Neural crest cell (in vitro differentiated cells): Measurements from ENCODE around the gene GLB1L2. TPM values are rescaled to one million over a fixed set of nuclear protein-coding genes. Genes with fewer than 3 reads are reported as not detected.

Experiments
- DNase-seq: peaks from one replicate; pipeline ENCODE4 v3.0.0; 2021; ENCODE audit warnings: low read depth, mixed read lengths, low spot score
- H3K27ac Mint-ChIP-seq: one replicate; pipeline ENCODE4 v1.8.0; 2021; ENCODE audit warnings: mild to moderate bottlenecking, mixed read lengths; ENCODE audit not compliant: unreplicated experiment
- H3K27me3 Mint-ChIP-seq: 2 replicates; pipeline ENCODE4 v1.8.0; 2021; ENCODE audit warnings: low read depth, mild to moderate bottlenecking, mixed read lengths
- H3K36me3 Mint-ChIP-seq: 2 replicates; pipeline ENCODE4 v1.8.0; 2021; ENCODE audit warnings: low read depth, mild to moderate bottlenecking, mixed read lengths
- H3K4me1 Mint-ChIP-seq: 2 replicates; pipeline ENCODE4 v1.8.0; 2021; ENCODE audit warnings: mixed read lengths
- H3K4me3 Mint-ChIP-seq: one replicate; pipeline ENCODE4 v1.8.0; 2021; ENCODE audit warnings: mild to moderate bottlenecking, mixed read lengths
- H3K9me3 Mint-ChIP-seq: 2 replicates; pipeline ENCODE4 v1.8.0; 2021; ENCODE audit warnings: mixed read lengths
- total RNA-seq: library from RNA; stranded (reverse); gene quantifications from 2 replicates; pipeline ENCODE4 v1.2.1, GENCODE V29; 2021
- TF ChIP-seq, protein P1 (sequence below): fragments of 200-600 bp; sonication (generic); conservative IDR thresholded peaks from 2 replicates; pipeline ENCODE4 v1.5.0; 2021; ENCODE audit warnings: antibody characterized with exemption, mild to moderate bottlenecking

Gene GLB1L2
- total RNA-seq, 1 donor from 2014 or later, result 15.4 TPM

DNA sequence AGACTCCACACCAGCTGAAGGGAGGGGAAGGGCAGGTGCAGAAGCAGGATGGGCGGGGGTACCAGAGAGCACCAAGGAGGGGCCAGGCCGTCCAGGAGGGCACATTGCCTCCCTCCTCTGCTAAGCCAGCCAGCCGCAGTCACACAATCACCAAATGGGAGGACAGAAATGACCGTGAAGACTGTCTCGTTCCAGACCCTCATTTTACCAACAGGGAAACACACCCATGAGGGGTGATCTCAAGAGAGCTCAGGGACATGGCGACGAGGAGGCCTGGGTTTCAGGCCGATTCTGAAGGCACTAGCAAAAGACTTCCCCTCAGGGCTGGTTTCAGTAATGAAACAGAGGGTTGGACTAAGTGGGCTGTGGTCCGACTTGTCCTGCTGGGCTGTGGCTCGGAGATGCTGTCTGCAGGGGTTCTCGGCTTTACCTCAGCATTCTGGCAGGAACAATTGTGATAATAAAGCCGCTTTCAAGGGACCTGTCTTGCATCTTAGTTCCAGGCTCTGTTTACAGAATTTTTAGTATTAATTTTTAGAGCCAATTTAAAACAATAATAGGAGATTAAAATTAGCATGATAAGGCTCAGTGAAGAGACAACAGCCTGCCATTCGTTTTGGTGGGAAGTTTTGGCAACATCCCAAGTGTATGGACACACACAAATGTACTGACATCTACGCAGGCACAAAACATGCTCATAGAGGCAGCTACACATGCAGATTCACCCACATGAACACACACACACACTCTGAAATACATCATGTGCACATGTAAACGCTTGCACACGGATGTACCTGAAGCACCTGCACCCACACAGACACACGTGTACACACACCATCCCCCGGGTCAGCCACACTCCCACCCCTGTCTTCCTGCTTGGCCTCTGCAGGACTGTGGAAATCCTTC is 82.3 kb downstream of the GLB1L2 start:
- peak overlapping the region; percentile 87 for H3K4me3 Mint-ChIP-seq
- no peaks in the 10 kb centered on the region for H3K36me3 Mint-ChIP-seq
- no peak overlapping the region for H3K27ac Mint-ChIP-seq
- TF ChIP-seq, protein P1, sequence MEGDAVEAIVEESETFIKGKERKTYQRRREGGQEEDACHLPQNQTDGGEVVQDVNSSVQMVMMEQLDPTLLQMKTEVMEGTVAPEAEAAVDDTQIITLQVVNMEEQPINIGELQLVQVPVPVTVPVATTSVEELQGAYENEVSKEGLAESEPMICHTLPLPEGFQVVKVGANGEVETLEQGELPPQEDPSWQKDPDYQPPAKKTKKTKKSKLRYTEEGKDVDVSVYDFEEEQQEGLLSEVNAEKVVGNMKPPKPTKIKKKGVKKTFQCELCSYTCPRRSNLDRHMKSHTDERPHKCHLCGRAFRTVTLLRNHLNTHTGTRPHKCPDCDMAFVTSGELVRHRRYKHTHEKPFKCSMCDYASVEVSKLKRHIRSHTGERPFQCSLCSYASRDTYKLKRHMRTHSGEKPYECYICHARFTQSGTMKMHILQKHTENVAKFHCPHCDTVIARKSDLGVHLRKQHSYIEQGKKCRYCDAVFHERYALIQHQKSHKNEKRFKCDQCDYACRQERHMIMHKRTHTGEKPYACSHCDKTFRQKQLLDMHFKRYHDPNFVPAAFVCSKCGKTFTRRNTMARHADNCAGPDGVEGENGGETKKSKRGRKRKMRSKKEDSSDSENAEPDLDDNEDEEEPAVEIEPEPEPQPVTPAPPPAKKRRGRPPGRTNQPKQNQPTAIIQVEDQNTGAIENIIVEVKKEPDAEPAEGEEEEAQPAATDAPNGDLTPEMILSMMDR, result no peak
- no peak for DNase-seq
- no peaks in the 10 kb centered on the region for H3K9me3 Mint-ChIP-seq
- peaks cover 16% of the 10 kb centered on the region for H3K27me3 Mint-ChIP-seq
- peaks cover 48% of the 10 kb centered on the region for H3K4me1 Mint-ChIP-seq

DNA sequence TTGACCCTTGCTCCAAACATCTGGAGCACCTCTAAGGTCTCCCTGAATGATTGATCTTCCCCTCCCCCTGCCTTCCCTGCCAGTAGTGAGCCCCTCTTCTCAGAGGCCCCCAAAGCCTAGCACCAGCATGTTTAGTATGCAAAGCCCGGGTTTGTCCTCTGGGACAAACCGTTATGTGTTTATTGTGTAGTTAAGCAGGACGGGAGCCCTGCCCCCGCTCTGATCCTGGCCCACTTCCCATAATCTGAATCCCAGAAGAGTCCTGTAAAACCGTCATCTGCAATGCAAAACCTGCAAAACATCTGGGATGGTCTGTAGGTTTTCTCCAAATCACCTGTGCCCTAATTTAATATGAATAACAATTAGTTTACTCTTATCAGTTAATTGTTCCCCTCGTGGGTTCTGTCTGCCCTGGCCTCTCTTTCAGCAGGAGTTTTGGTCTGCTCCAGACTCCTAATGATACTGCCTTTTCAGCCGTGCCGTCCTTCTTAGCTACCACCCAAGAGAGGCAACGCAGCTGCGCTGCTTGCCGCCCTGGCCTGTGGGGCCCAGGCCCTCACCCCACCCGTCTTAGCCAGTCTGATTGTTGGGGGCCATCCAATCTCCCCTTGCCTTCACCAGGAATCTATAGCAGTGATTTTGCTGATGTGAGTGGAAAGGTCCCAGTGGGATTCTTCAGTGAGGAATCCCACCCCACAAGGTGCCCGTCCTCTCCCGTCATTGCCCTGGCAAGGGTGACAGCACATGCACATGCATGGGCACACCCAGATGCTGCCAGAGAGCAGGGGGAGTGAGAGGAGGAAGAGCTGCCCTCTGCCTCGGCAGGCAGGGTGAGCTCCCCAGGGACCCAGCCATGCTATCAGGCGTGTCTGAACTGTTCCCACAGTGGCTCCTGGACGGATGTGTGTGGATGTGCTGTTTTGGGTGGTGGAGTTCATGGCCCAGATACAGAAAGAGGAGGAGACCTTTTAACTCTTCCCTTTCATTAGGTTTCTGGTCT is 83.3 kb downstream of the GLB1L2 start:
- Mint-ChIP-seq H3K9me3 (no peaks in the 10 kb centered on the region), H3K4me3 (peak overlapping the region; percentile 87), H3K27me3 (peaks cover 16% of the 10 kb centered on the region), H3K27ac (no peak overlapping the region), H3K36me3 (no peaks in the 10 kb centered on the region), H3K4me1 (peaks cover 38% of the 10 kb centered on the region)
- no peak for DNase-seq
- TF ChIP-seq, protein P1, result no peak

DNA sequence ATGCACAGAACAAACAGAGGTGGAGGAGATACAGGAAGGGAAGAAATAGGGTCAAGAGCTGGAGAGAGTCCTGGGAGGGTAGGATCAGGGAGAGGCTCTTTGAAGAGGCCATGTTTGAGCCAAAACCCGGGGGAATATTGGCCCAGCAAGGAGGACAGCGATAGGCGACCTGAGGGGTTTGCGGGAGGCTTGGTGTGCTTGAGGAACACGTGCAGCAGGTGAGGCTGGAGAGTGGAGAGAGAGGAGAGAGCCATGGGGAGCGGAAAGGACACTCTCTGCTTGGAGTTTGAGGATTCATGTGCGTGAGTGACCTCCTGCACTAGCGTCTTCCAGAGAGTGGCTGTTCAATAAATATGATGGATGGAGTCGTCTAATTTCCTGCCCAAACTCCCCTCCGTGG is 84.9 kb downstream of the GLB1L2 start:
- peaks cover 27% of the 10 kb centered on the region for H3K4me1 Mint-ChIP-seq
- H3K4me3 Mint-ChIP-seq, result no peak overlapping the region
- peaks cover 16% of the 10 kb centered on the region for H3K27me3 Mint-ChIP-seq
- no peaks in the 10 kb centered on the region for H3K36me3 Mint-ChIP-seq
- H3K9me3 Mint-ChIP-seq, result no peaks in the 10 kb centered on the region
- H3K27ac Mint-ChIP-seq, result no peak overlapping the region
- TF ChIP-seq, protein P1, result no peak
- no peak for DNase-seq

DNA sequence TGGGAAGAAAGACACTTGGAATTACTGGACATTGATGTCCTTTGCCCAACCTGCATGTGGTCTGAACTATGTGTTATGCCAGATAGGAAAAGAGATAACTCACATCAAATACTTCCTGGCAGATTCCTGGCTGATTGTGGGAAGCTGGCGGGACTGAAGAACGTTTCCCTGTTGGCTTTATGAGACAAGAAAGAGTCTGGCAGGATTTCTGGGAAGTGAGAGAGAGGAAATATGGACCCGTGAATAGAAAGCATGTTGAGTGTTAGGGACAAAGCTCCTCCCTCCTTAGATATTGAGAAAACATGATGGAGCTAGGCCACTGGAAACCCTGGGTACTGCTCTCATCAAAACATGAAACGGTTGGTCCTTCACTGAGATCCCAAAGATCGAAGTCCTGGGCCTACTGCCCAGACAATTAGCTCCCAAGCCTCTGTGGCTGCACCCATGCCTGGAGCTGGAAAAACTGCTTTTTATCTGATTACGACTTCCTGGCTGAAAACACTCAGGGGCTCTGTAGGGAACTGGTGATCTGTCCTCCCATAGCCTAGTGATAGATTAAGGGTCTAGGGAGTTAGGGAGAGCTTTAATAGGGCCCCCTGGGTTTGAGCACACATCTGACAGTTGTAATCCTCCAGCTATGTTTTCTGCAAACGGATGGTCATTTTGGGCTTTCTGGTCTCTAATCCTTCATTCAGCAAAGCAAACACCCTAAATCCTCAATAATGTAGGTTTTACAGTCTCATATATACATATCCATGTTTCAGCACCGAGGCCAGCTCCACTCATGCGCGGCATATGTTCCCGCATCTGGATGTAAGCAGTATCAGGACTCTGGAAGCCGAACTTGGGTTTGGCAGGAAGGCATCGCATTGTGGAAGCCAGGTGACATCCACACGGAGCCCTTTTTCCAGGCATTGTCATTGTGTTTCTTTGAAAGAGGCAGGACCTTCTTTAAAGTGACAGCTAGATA is 86.4 kb downstream of the GLB1L2 start:
- Mint-ChIP-seq H3K9me3 (no peaks in the 10 kb centered on the region), H3K4me3 (peak overlapping the region; percentile 32), H3K4me1 (peaks cover 23% of the 10 kb centered on the region), H3K36me3 (no peaks in the 10 kb centered on the region), H3K27me3 (peaks cover 15% of the 10 kb centered on the region), H3K27ac (no peak overlapping the region)
- TF ChIP-seq, protein P1, result no peak
- DNase-seq, result peak; percentile 30
